Measurements from ENCODE around the gene KLHL26. TPM values are rescaled to one million over a fixed set of nuclear protein-coding genes. Genes with fewer than 3 reads are reported as not detected.
A peak's percentile ranks its signal among the peaks of the same experiment; 100 is the strongest.

The KLHL26 gene
- total and polyA plus RNA-seq, 7 experiments from 2014 or later: 3.7 to 16.3 (median 10.5) TPM

- no peaks in the 10 kb centered on the region for H3K27me3 ChIP-seq (ENCODE audit: control insufficient read depth in 2 of 2, insufficient read depth in 2 of 2, low read length in 2 of 2)
- peak overlapping the region; percentile 71 for H3K4me3 ChIP-seq (ENCODE audit: low read length)
- peak overlapping the region; percentile 29 for H3K27ac ChIP-seq (ENCODE audit: low read depth, low read length)
- ATAC-seq (peak; percentile 87), DNase-seq (peak; percentile 66 to 85 (median 72))
- peaks cover 17 to 29% of the 10 kb centered on the region in 2 donors for H3K4me1 ChIP-seq (ENCODE audit: control insufficient read depth in 2 of 2, insufficient read depth in 2 of 2, low read length in 2 of 2)
- ChIA-PET POLR2A (interaction anchor here (0.9 to 2.8 kb wide), 9 partner anchors 12 to 253 kb away, joined by 3 to 10 read pairs (median 3); partner anchors contain the start of genes FKBP8, KXD1, UBA52 and UPF1), CTCF (interaction anchor here (0.7 to 2.7 kb wide), 10 partner anchors 74 to 253 kb away, joined by 3 to 20 read pairs (median 3); partner anchors contain the start of gene UPF1)
- H3K9me3 Mint-ChIP-seq: peaks cover 0 to 2% (median 0%) of the 10 kb centered on the region in 11 donors
- H3K4me3 Mint-ChIP-seq: peak overlapping the region; percentile 49 to 90 (median 80)
- H3K36me3 Mint-ChIP-seq: peaks cover 0 to 12% (median 0%) of the 10 kb centered on the region in 5 donors
- H3K27me3 Mint-ChIP-seq: peaks cover 0 to 23% (median under 1%) of the 10 kb centered on the region in 5 donors
- H3K4me1 Mint-ChIP-seq: peaks cover 6 to 48% (median 29%) of the 10 kb centered on the region in 7 donors
- peak overlapping the region in 4 of 9 donors; percentile 57 to 72 (median 62) for H3K27ac Mint-ChIP-seq
- H3K36me3 ChIP-seq (ENCODE audit: control insufficient read depth in 2 of 3, insufficient read depth in 3 of 3, low read length in 3 of 3): peaks cover 0 to 7% (median 0%) of the 10 kb centered on the region in 3 experiments
- H3K9me3 ChIP-seq (ENCODE audit: control insufficient read depth in 2 of 3, low read length in 3 of 3): no peaks in the 10 kb centered on the region
- intact Hi-C loops (cut with micrococcal nuclease): loop anchor here in 1 of 2 donors (1.0 to 2.0 kb wide), 5 partner anchors 37 to 272 kb away; partner anchors contain the start of gene KXD1
These were observed 42.6 kb upstream of the KLHL26 start for GRCh38 chr19:18594096-18594823.

GRCh38 chr19:18594824-18595373, 41.9 kb upstream of the KLHL26 start:
- peak overlapping the region; percentile 49 to 90 (median 80) for H3K4me3 Mint-ChIP-seq
- intact Hi-C loops (cut with micrococcal nuclease): loop anchor here (1.0 to 5.0 kb wide), 6 partner anchors 38 to 271 kb away; partner anchors contain the start of gene KXD1 (in 1 of the 2)
- Histone ChIP-seq H3K36me3 (ENCODE audit: control insufficient read depth in 2 of 3, insufficient read depth in 3 of 3, low read length in 3 of 3) (peaks cover 0 to 7% (median 0%) of the 10 kb centered on the region in 3 experiments), H3K9me3 (ENCODE audit: control insufficient read depth in 2 of 3, low read length in 3 of 3) (no peaks in the 10 kb centered on the region), H3K27me3 (ENCODE audit: control insufficient read depth in 2 of 2, insufficient read depth in 2 of 2, low read length in 2 of 2) (no peaks in the 10 kb centered on the region), H3K4me3 (ENCODE audit: low read length) (peak overlapping the region; percentile 71), H3K27ac (ENCODE audit: low read depth, low read length) (peak overlapping the region; percentile 29), H3K4me1 (ENCODE audit: control insufficient read depth in 2 of 2, insufficient read depth in 2 of 2, low read length in 2 of 2) (peaks cover 10 to 24% of the 10 kb centered on the region in 2 donors)
- H3K27me3 Mint-ChIP-seq: peaks cover 0 to 23% (median 2%) of the 10 kb centered on the region in 5 donors
- CTCF ChIA-PET: interaction anchor here (0.7 to 2.7 kb wide), 6 partner anchors 75 to 253 kb away, joined by 3 to 20 read pairs (median 3); no protein-coding TSS in a partner anchor
- POLR2A ChIA-PET: interaction anchor here (1.0 to 2.8 kb wide), 3 partner anchors 51 to 253 kb away, joined by 3 to 10 read pairs (median 3); partner anchors contain the start of gene FKBP8
- no peaks in the 10 kb centered on the region for H3K9me3 Mint-ChIP-seq
- peak overlapping the region in 6 of 9 donors; percentile 35 to 72 (median 58) for H3K27ac Mint-ChIP-seq
- ATAC-seq: no peak
- peaks cover 0 to 8% (median 0%) of the 10 kb centered on the region in 5 donors for H3K36me3 Mint-ChIP-seq
- no peak for DNase-seq
- H3K4me1 Mint-ChIP-seq: peaks cover 6 to 44% (median 25%) of the 10 kb centered on the region in 7 donors

GRCh38 chr19:18595475-18595874, 41.4 kb upstream of the KLHL26 start:
- H3K27ac ChIP-seq (ENCODE audit: low read depth, low read length): no peak overlapping the region
- Mint-ChIP-seq H3K4me3 (peak overlapping the region; percentile 38 to 86 (median 52)), H3K36me3 (peaks cover 0 to 5% (median 0%) of the 10 kb centered on the region in 5 donors), H3K9me3 (no peaks in the 10 kb centered on the region), H3K27ac (peak overlapping the region in 1 of 9 donors; percentile 55), H3K4me1 (peaks cover 6 to 38% (median 20%) of the 10 kb centered on the region in 7 donors), H3K27me3 (peaks cover 0 to 23% (median 2%) of the 10 kb centered on the region in 5 donors)
- H3K9me3 ChIP-seq (ENCODE audit: control insufficient read depth in 2 of 3, low read length in 3 of 3): no peaks in the 10 kb centered on the region
- DNase-seq: no peak
- intact Hi-C loops (cut with micrococcal nuclease): loop anchor here (2.0 to 5.0 kb wide), 2 partner anchors 105 to 252 kb away; no protein-coding TSS in a partner anchor
- ChIA-PET CTCF (interaction anchor here (1.2 kb wide), 1 partner anchor 252 kb away, joined by 5 read pairs; no protein-coding TSS in a partner anchor), POLR2A (no interaction called here)
- ATAC-seq: no peak
- no peak overlapping the region for H3K4me3 ChIP-seq (ENCODE audit: low read length)
- peaks cover 0 to 5% (median 0%) of the 10 kb centered on the region in 3 experiments for H3K36me3 ChIP-seq (ENCODE audit: control insufficient read depth in 2 of 3, insufficient read depth in 3 of 3, low read length in 3 of 3)
- peaks cover 7 to 18% of the 10 kb centered on the region in 2 donors for H3K4me1 ChIP-seq (ENCODE audit: control insufficient read depth in 2 of 2, insufficient read depth in 2 of 2, low read length in 2 of 2)
- no peaks in the 10 kb centered on the region for H3K27me3 ChIP-seq (ENCODE audit: control insufficient read depth in 2 of 2, insufficient read depth in 2 of 2, low read length in 2 of 2)

- Histone ChIP-seq H3K9me3 (ENCODE audit: control insufficient read depth in 2 of 3, low read length in 3 of 3) (no peaks in the 10 kb centered on the region), H3K4me1 (ENCODE audit: control insufficient read depth in 2 of 2, insufficient read depth in 2 of 2, low read length in 2 of 2) (peaks cover 7 to 14% of the 10 kb centered on the region in 2 donors), H3K27ac (ENCODE audit: low read depth, low read length) (no peak overlapping the region), H3K27me3 (ENCODE audit: control insufficient read depth in 2 of 2, insufficient read depth in 2 of 2, low read length in 2 of 2) (no peaks in the 10 kb centered on the region), H3K36me3 (ENCODE audit: control insufficient read depth in 2 of 3, insufficient read depth in 3 of 3, low read length in 3 of 3) (no peaks in the 10 kb centered on the region), H3K4me3 (ENCODE audit: low read length) (no peak overlapping the region)
- peaks cover 6 to 25% (median 14%) of the 10 kb centered on the region in 7 donors for H3K4me1 Mint-ChIP-seq
- DNase-seq: no peak
- ChIA-PET POLR2A (interaction anchor here (0.6 kb wide), 1 partner anchor 89 kb away, joined by 4 read pairs; no protein-coding TSS in a partner anchor), CTCF (interaction anchor here (0.6 kb wide), 1 partner anchor 275 kb away, joined by 3 read pairs; no protein-coding TSS in a partner anchor)
- H3K4me3 Mint-ChIP-seq: peak overlapping the region in 1 of 10 donors; percentile 12
- H3K27me3 Mint-ChIP-seq: peaks cover 4 to 27% (median 7%) of the 10 kb centered on the region in 5 donors
- H3K36me3 Mint-ChIP-seq: no peaks in the 10 kb centered on the region
- peak overlapping the region in 2 of 9 donors; percentile 31 to 46 for H3K27ac Mint-ChIP-seq
- intact Hi-C loops (cut with micrococcal nuclease): loop anchor here in 1 of 2 donors (5.0 kb wide), 1 partner anchor 251 kb away; no protein-coding TSS in a partner anchor
- ATAC-seq: peak; percentile 49
- no peaks in the 10 kb centered on the region for H3K9me3 Mint-ChIP-seq
These were observed 40.1 kb upstream of the KLHL26 start for GRCh38 chr19:18596752-18597157.

GRCh38 chr19:18597809-18598660, 38.8 kb upstream of the KLHL26 start:
- Histone ChIP-seq H3K27ac (ENCODE audit: low read depth, low read length) (no peak overlapping the region), H3K9me3 (ENCODE audit: control insufficient read depth in 2 of 3, low read length in 3 of 3) (no peaks in the 10 kb centered on the region), H3K36me3 (ENCODE audit: control insufficient read depth in 2 of 3, insufficient read depth in 3 of 3, low read length in 3 of 3) (no peaks in the 10 kb centered on the region), H3K4me1 (ENCODE audit: control insufficient read depth in 2 of 2, insufficient read depth in 2 of 2, low read length in 2 of 2) (peaks cover 7 to 14% of the 10 kb centered on the region in 2 donors), H3K27me3 (ENCODE audit: control insufficient read depth in 2 of 2, insufficient read depth in 2 of 2, low read length in 2 of 2) (peaks cover 0 to 2% of the 10 kb centered on the region in 2 donors), H3K4me3 (ENCODE audit: low read length) (no peak overlapping the region)
- no peak for ATAC-seq
- no peak for DNase-seq
- H3K27ac Mint-ChIP-seq: no peak overlapping the region
- ChIA-PET CTCF (no interaction called here), POLR2A (no interaction called here)
- no peak overlapping the region for H3K4me3 Mint-ChIP-seq
- H3K36me3 Mint-ChIP-seq: no peaks in the 10 kb centered on the region
- H3K27me3 Mint-ChIP-seq: peaks cover 12 to 37% (median 18%) of the 10 kb centered on the region in 5 donors
- H3K4me1 Mint-ChIP-seq: peaks cover 6 to 26% (median 16%) of the 10 kb centered on the region in 7 donors
- intact Hi-C loops (cut with micrococcal nuclease): loop anchor here in 1 of 2 donors (5.0 kb wide), 1 partner anchor 249 kb away; no protein-coding TSS in a partner anchor
- H3K9me3 Mint-ChIP-seq: no peaks in the 10 kb centered on the region
